Activated CD8-positive, alpha-beta memory T cell treated with anti-CD3 and anti-CD28 coated beads, Interleukin-2, amount 10 ng/mL, durations not matched to agents 7 days and 5 days (primary cell): Measurements from ENCODE around the gene FLT3. TPM values are rescaled to one million over a fixed set of nuclear protein-coding genes. Genes with fewer than 3 reads are reported as not detected.
A peak's percentile ranks its signal among the peaks of the same experiment; 100 is the strongest.
"Not testable (repeated sequence)": the region's sequence is repeated elsewhere in the genome, so short reads cannot be mapped to it uniquely, and the experiment has no call there.

ENCODE experiments used
- ATAC-seq: fragments of 150-1000 bp; cut with Tn5 transposase; one replicate; pipeline ENCODE4 v1.10.0; 2021; ENCODE audit warnings: moderate library complexity
- CTCF ChIA-PET: fragments of 350-600 bp; sonication (Branson Sonifier 250); formaldehyde crosslinking; loops from one replicate; lab custom pipeline; 2021; ENCODE audit warnings: antibody characterized with exemption; lab: Charles Lee
- DNase-seq: peaks from one replicate; pipeline ENCODE4 v3.0.0-alpha.2; 2020
- H3K27ac Mint-ChIP-seq: one replicate; pipeline ENCODE4 v1.8.0; 2021; ENCODE audit warnings: mild to moderate bottlenecking, mixed read lengths
- H3K27me3 Mint-ChIP-seq: one replicate; pipeline ENCODE4 v1.8.0; 2021; ENCODE audit warnings: mixed read lengths
- H3K36me3 Mint-ChIP-seq: one replicate; pipeline ENCODE4 v1.8.0; 2021; ENCODE audit warnings: mild to moderate bottlenecking, mixed read lengths
- H3K4me1 Mint-ChIP-seq: one replicate; pipeline ENCODE4 v1.8.0; 2021; ENCODE audit warnings: mixed read lengths
- H3K4me3 Mint-ChIP-seq: one replicate; pipeline ENCODE4 v1.8.0; 2021; ENCODE audit warnings: mild to moderate bottlenecking, moderate library complexity, mixed read lengths
- H3K9me3 Mint-ChIP-seq: one replicate; pipeline ENCODE4 v1.8.0; 2022; ENCODE audit warnings: low read depth, mixed read lengths
- total RNA-seq, 2 experiments: library from RNA; stranded (reverse); gene quantifications; one replicate each; pipeline ENCODE4 v1.2.3, GENCODE V29; 2021

The FLT3 gene
- total RNA-seq, 2 experiments from 2014 or later, result not detected

DNA sequence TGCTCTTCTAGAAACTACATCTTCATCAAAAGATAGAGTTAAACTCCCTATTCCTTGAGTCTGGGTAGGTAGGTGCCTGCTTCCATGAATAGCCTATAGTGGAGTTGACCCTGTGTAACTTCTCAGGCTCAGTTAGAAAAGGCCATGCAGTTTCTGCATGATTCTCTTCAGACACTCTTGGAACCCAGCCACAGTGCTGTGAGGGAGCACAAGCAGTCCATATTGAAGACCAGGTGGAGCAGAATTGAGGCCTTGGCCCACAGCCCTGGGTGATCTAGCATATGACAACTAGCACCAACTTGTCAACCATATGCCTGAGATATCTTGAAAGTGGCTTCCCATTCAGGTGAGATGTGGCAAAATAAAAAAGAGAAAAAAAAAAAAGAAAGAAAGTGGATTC is 27.7 kb upstream of the FLT3 start:
- Mint-ChIP-seq H3K27me3 (no peaks in the 10 kb centered on the region), H3K27ac (no peak overlapping the region), H3K4me1 (no peaks in the 10 kb centered on the region), H3K9me3 (no peaks in the 10 kb centered on the region), H3K4me3 (no peak overlapping the region), H3K36me3 (no peaks in the 10 kb centered on the region)
- CTCF ChIA-PET, result no interaction called here
- ATAC-seq, result no peak
- no peak for DNase-seq

DNA sequence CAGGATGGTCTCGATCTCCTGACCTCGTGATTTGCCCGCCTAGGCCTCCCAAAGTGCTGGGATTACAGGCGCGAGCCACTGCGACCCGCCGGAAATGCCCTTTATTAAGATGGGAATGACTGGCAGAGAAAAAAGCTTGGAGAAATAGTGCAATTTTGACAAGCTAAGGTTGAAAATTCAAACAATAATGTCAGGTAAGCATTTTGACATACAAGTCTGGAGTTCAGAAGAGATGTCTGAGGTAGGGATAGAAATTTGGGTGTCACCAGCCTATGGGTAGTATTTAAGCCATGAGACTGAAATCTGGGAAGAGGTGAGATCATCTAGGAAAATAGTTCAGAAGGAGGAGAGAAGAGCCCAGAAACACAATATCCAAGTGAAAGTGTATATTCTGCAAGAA is 20.8 kb upstream of the FLT3 start:
- no peak for DNase-seq
- CTCF ChIA-PET, result interaction anchor here (0.7 kb wide), 1 partner anchor 1191 kb away, joined by 3 read pairs; no protein-coding TSS in a partner anchor
- no peak for ATAC-seq
- Mint-ChIP-seq H3K36me3 (no peaks in the 10 kb centered on the region), H3K27me3 (peaks cover 9% of the 10 kb centered on the region), H3K9me3 (no peaks in the 10 kb centered on the region), H3K4me1 (peaks cover 8% of the 10 kb centered on the region), H3K27ac (no peak overlapping the region), H3K4me3 (no peak overlapping the region)

DNA sequence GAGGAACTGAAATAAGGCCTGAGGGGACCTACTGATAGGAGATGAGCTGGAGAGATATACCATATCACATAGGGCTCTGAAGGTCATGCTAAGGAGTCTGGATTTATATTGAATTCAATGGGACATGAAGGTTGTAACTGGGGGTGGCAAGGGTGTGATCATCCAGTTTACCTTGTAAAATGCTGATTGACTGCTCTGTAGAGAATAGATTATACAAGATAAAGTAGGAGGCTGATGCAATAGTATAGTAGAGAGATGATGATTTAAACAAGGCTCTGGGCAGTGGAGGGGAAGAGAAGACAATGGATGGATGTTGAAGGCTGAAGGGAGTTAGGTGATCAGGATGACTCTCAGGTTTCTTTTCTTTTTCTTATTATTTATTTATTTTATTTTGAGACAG is 19.9 kb upstream of the FLT3 start:
- Mint-ChIP-seq H3K4me3 (no peak overlapping the region), H3K27me3 (peaks cover 10% of the 10 kb centered on the region), H3K4me1 (peaks cover 8% of the 10 kb centered on the region), H3K27ac (no peak overlapping the region), H3K36me3 (no peaks in the 10 kb centered on the region), H3K9me3 (no peaks in the 10 kb centered on the region)
- CTCF ChIA-PET, result no interaction called here
- DNase-seq (no peak), ATAC-seq (no peak)

DNA sequence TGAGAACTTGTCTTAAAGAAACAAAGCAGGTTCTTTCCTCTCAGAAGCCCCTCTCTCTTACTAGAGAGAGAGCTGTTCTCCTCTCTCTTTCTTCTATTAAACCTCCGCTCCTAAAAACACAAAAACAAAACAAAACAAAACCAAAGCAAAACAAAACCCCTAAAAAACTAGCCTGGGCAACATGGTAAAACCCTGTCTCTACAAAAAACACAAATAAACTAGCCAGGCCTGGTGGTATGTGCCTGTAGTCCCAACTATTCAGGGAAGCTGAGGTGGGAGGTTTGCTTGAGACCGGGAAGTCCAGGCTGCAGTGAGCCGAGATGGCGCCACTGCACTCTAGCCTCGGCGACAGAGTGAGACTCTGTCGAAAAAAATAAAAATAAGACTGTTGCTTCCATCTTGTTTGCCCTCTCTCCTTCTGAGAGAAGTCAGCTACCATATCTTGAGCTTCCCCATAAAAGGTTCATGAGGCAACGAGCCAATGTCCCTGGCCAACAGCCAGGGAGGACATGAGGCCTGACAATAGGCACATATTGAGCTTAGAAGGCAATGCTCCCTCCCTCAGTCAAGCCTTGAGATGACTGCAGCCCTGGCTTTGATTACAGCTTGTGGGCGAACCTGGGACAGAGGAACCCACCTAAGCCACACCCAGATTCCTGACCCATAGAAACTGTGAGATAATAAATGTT is 17.5 kb upstream of the FLT3 start:
- no peak for ATAC-seq
- Mint-ChIP-seq H3K4me3 (no peak overlapping the region), H3K27ac (no peak overlapping the region), H3K36me3 (no peaks in the 10 kb centered on the region), H3K27me3 (peaks cover 10% of the 10 kb centered on the region), H3K9me3 (no peaks in the 10 kb centered on the region), H3K4me1 (peaks cover 8% of the 10 kb centered on the region)
- CTCF ChIA-PET, result no interaction called here
- DNase-seq, result no peak

DNA sequence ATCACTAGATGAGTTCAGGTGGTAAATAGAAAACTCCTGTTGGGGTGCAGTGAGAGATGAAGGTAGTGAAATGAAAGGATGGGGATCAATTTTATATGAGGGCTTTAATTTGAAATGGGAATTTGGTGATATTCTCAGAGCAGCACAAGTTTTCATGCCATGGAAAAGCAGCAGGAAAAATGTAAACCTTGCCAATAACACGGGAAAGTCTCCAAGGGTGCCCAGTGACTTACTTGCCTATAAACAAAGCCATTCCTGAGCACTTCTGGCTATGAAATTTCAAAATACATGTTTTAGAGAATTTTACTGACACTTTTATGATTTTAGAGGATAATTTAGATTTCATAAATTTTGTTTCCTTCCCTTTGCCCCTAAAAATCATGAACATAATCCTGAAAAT is 16.4 kb upstream of the FLT3 start:
- CTCF ChIA-PET, result no interaction called here
- no peak for DNase-seq
- peaks cover 10% of the 10 kb centered on the region for H3K27me3 Mint-ChIP-seq
- H3K4me1 Mint-ChIP-seq, result peaks cover 4% of the 10 kb centered on the region
- no peaks in the 10 kb centered on the region for H3K36me3 Mint-ChIP-seq
- H3K9me3 Mint-ChIP-seq, result no peaks in the 10 kb centered on the region
- no peak for ATAC-seq
- no peak overlapping the region for H3K4me3 Mint-ChIP-seq
- no peak overlapping the region for H3K27ac Mint-ChIP-seq

DNA sequence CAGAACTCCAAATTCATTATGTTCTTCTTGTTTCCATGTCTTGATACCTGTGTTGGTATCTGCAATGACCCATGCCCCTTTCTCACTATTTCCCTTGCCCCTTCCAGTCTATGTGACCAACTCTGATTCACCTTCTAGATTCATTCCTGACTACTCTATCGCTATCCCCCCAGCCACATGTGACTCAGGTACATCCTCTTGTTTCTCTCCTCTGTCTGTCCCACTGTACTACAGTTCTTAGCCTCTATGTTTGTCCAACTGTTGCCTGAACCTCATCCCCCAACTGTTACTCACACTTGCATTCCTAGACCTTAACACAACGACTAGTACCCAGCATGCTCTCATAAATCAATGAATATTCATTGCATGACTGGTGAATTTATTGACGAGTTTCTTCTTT is 10.0 kb upstream of the FLT3 start:
- H3K4me1 Mint-ChIP-seq, result no peaks in the 10 kb centered on the region
- H3K9me3 Mint-ChIP-seq, result no peaks in the 10 kb centered on the region
- H3K4me3 Mint-ChIP-seq, result no peak overlapping the region
- peaks cover 23% of the 10 kb centered on the region for H3K27me3 Mint-ChIP-seq
- ATAC-seq (no peak), DNase-seq (no peak)
- no peaks in the 10 kb centered on the region for H3K36me3 Mint-ChIP-seq
- H3K27ac Mint-ChIP-seq, result no peak overlapping the region
- CTCF ChIA-PET, result no interaction called here

DNA sequence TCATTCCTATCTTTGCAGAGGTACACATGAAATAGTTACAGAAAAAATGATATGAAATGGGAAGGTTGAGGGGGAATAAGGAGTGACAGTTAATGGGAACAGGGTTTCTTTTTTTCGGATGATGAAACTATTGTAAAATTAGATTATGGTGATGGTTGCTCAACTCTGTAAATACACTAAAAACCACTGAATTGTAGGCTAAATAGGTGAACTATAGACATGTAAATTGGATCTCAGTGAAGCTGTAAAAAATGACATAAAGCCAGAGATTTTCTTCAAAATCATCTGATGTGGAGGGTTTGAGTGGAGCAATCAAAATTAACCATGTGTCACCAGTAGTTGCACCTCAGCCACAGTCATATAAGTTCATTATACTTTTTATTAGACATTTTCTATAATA is 6.6 kb upstream of the FLT3 start:
- Mint-ChIP-seq H3K27ac (no peak overlapping the region), H3K36me3 (no peaks in the 10 kb centered on the region), H3K27me3 (peaks cover 35% of the 10 kb centered on the region), H3K9me3 (no peaks in the 10 kb centered on the region), H3K4me3 (no peak overlapping the region), H3K4me1 (no peaks in the 10 kb centered on the region)
- ATAC-seq (no peak), DNase-seq (no peak)
- CTCF ChIA-PET, result no interaction called here

DNA sequence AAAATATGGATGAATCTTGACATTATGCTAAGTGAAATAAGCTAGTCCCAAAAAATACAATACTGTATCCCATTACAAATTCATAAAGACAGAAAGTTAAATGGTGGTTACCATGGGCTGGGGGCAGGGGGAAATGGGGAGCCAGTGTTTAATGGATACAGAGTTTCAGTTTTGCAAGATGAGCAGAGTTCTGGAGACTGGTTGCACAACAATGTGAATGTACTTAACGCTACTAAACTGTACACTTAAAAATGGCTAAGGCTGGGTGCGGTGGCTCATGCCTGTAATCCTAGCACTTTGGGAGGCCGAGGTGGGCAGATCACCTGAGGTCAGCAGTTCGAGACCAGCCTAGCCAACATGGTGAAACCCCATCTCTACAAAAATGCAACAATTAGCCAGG is 1.5 kb upstream of the FLT3 start:
- H3K9me3 Mint-ChIP-seq, DNase-seq, H3K27ac Mint-ChIP-seq, ATAC-seq, H3K4me3 Mint-ChIP-seq, H3K4me1 Mint-ChIP-seq, CTCF ChIA-PET, H3K36me3 Mint-ChIP-seq: not testable (repeated sequence)
- peaks cover 57% of the 10 kb centered on the region for H3K27me3 Mint-ChIP-seq

DNA sequence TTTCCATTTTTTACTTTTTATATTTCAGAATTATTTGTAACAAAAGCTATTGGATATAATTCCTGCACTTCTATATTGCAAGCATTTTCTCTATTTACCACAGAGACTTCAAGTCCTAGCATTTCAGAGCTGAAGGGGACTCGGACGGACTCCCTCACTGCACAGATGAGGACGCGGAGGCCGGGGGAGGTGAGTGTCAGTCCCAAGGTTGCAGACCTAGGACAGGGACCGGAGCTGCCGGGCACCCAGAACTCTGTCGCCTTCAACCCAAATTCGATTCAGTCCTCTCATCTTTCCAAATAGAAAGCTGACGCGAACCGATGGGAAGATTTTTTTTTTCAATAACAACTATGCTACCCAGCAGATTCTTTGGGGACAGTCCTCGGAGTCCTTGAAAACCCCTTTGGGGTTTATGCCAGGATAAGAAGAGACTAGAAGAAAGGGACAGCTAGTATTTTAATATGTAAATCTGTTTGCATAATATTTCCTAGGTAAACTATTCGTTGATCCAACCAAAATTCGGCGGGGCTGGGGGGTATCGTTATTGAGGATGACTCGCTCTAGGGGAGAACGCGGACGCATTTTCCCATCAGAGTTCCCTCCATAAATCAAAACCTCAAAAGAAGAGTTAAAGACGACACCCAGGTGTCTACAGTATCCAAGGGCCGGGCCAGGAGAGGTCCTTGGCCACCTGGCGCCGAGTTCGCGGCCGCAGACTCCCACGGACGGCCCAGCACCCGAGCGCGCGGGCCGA is 803 bp downstream of the FLT3 start:
- CTCF ChIA-PET, result interaction anchor here (0.9 kb wide), 1 partner anchor 32 kb away, joined by 3 read pairs; no protein-coding TSS in a partner anchor
- H3K4me3 Mint-ChIP-seq, result peak overlapping the region; percentile 40
- H3K27me3 Mint-ChIP-seq, result peaks cover 72% of the 10 kb centered on the region
- DNase-seq (no peak), ATAC-seq (no peak)
- no peaks in the 10 kb centered on the region for H3K9me3 Mint-ChIP-seq
- H3K36me3 Mint-ChIP-seq, result no peaks in the 10 kb centered on the region
- H3K27ac Mint-ChIP-seq, result no peak overlapping the region
- H3K4me1 Mint-ChIP-seq, result peaks cover 7% of the 10 kb centered on the region

DNA sequence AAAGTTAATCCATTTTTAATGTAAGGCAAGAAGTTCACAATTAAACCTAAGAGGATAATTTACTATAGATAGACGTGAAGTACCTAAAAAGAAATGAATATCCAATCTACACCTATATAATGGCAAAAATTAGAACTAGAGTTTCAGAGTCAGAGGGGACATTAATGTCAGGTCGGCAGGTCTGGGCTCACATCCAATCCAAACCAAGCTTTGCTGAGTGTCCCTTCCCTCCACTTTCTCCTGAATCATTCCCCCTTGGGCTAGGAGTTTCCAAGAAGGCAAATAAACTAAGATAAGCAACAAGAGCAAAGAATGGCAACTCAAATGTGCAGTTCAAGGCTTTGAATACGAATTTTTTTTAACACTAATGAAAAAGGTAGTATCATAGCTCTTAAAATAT is 2.9 kb downstream of the FLT3 start:
- ATAC-seq, result no peak
- CTCF ChIA-PET, result interaction anchor here (0.7 kb wide), 1 partner anchor 55 kb away, joined by 4 read pairs; no protein-coding TSS in a partner anchor
- H3K4me3 Mint-ChIP-seq, result no peak overlapping the region
- H3K27me3 Mint-ChIP-seq, result peaks cover 75% of the 10 kb centered on the region
- H3K27ac Mint-ChIP-seq, result no peak overlapping the region
- no peaks in the 10 kb centered on the region for H3K9me3 Mint-ChIP-seq
- H3K36me3 Mint-ChIP-seq, result no peaks in the 10 kb centered on the region
- H3K4me1 Mint-ChIP-seq, result peaks cover 7% of the 10 kb centered on the region
- DNase-seq, result no peak

DNA sequence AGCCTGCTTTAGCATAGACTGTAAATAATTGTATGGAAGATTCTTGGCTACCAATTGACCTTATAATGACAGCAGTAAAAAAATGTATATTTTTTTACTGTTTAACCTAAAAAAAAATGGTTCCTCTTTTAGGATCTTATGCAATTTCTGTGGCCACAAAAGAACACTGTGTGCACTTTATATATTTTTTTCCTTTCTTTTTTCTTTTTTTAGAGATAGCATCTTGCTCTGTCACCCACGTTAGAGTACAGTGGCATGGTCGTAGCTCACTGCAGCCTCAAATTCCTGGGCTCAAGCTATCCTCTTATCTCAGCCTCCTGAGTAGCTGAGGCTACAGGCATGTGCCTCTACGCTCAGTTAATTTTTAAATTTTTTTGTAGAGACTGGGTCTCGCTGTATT is 6.1 kb downstream of the FLT3 start:
- Mint-ChIP-seq H3K4me3 (no peak overlapping the region), H3K4me1 (no peaks in the 10 kb centered on the region), H3K27me3 (peaks cover 53% of the 10 kb centered on the region), H3K27ac (no peak overlapping the region), H3K36me3 (no peaks in the 10 kb centered on the region), H3K9me3 (no peaks in the 10 kb centered on the region)
- ATAC-seq (no peak), DNase-seq (no peak)
- CTCF ChIA-PET, result interaction anchor here (1.1 kb wide), 1 partner anchor 110 kb away, joined by 3 read pairs; no protein-coding TSS in a partner anchor

DNA sequence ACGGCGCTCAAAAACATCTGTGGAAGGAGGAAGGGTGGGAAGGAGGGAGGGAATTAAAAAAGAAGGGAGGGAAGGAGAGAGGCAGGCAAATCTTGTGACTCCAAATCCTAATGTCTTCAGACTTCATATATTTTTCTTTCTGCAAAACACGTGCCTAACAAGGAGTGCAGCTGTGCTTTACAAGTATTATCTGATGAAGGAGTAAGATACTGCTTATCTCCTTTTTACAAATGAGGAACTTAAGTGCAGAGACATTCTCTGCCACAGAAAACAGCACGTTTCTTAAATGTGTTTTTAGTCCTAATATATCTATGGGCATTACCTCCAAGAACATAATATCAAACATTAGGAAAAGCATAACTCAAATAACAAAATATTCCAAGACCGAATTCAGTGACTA is 6.5 kb downstream of the FLT3 start:
- H3K27ac Mint-ChIP-seq, result no peak overlapping the region
- no peaks in the 10 kb centered on the region for H3K36me3 Mint-ChIP-seq
- peaks cover 50% of the 10 kb centered on the region for H3K27me3 Mint-ChIP-seq
- DNase-seq, result no peak
- CTCF ChIA-PET, result no interaction called here
- no peaks in the 10 kb centered on the region for H3K9me3 Mint-ChIP-seq
- ATAC-seq, result no peak
- no peak overlapping the region for H3K4me3 Mint-ChIP-seq
- H3K4me1 Mint-ChIP-seq, result no peaks in the 10 kb centered on the region

DNA sequence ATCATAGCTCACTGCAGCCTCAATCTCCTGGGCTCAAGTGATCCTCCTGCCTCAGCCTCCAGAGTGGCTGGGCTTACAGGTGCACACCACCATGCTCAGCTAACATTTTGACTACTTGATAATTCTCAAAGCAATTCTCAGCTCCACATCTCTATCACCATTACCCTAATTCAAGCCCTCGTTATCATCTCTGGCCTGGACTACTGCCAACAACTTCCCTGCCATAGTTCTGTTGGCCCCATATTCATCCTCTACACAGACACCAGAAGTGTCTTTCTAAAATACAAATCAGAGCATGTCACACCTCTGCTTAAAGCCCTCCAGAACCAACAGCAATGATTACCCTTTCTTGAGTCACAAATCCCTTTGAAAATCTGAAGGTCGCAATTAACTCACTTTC is 7.9 kb downstream of the FLT3 start:
- H3K36me3 Mint-ChIP-seq, result no peaks in the 10 kb centered on the region
- no peaks in the 10 kb centered on the region for H3K9me3 Mint-ChIP-seq
- H3K4me1 Mint-ChIP-seq, result no peaks in the 10 kb centered on the region
- no peak overlapping the region for H3K4me3 Mint-ChIP-seq
- CTCF ChIA-PET, result no interaction called here
- ATAC-seq, result no peak
- no peak overlapping the region for H3K27ac Mint-ChIP-seq
- no peak for DNase-seq
- peaks cover 42% of the 10 kb centered on the region for H3K27me3 Mint-ChIP-seq

DNA sequence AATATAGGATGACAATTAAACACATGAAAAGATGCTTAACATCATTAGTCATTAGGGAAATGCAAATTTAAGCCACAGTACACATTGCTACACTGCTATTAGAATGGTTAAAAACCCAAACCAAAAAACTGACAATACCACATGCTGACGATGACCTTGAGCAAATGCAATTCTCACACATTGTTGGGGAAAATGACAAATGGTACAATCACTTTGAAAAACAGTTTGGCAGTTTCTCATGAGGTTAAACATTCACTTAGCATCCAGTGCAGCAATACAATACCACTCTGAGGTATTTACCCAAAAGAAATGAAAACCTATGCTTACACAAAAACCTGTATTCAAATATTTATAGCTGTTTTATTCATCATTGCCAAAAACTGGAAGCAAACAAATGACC is 11.3 kb downstream of the FLT3 start:
- Mint-ChIP-seq H3K36me3 (no peaks in the 10 kb centered on the region), H3K4me1 (no peaks in the 10 kb centered on the region), H3K27ac (no peak overlapping the region), H3K9me3 (no peaks in the 10 kb centered on the region), H3K27me3 (peaks cover 29% of the 10 kb centered on the region), H3K4me3 (no peak overlapping the region)
- ATAC-seq, result no peak
- no peak for DNase-seq
- CTCF ChIA-PET, result no interaction called here
